Smooth muscle cell (in vitro differentiated cells): ENCODE data around the gene GABRE. TPM values are rescaled to one million over a fixed set of nuclear protein-coding genes. Genes with fewer than 3 reads are reported as not detected.

Experiments
- DNase-seq: peaks from one replicate; lab custom pipeline; 2025; ENCODE audit not compliant: unreplicated experiment; lab: John Stamatoyannopoulos, UW
- H2AFZ ChIP-seq: fragments of 200-600 bp; sonication (generic); 2 replicates; pipeline ENCODE4 v1.6.0; 2016; ENCODE audit warnings: antibody characterized with exemption, low read depth, mild to moderate bottlenecking
- H3F3A ChIP-seq: fragments of 200-600 bp; sonication (generic); 2 replicates; pipeline ENCODE4 v1.6.0; 2017; ENCODE audit warnings: antibody characterized with exemption, low read depth
- H3K27ac ChIP-seq: fragments of 200-600 bp; sonication (generic); 2 replicates; pipeline ENCODE4 v1.5.1; 2016; ENCODE audit warnings: low read depth, mild to moderate bottlenecking
- H3K27me3 ChIP-seq: fragments of 200-600 bp; sonication (generic); 2 replicates; pipeline ENCODE4 v1.6.1; 2016; ENCODE audit warnings: low read depth, mild to moderate bottlenecking
- H3K36me3 ChIP-seq: fragments of 200-600 bp; sonication (generic); 2 replicates; pipeline ENCODE4 v1.5.1; 2016; ENCODE audit warnings: low read depth
- H3K4me1 ChIP-seq: fragments of 200-600 bp; sonication (generic); 2 replicates; pipeline ENCODE4 v1.5.1; 2016; ENCODE audit warnings: low read depth
- H3K4me2 ChIP-seq: fragments of 200-600 bp; sonication (generic); 2 replicates; pipeline ENCODE4 v1.6.0; 2016; ENCODE audit warnings: mild to moderate bottlenecking
- H3K4me3 ChIP-seq: fragments of 200-600 bp; sonication (generic); 2 replicates; pipeline ENCODE4 v1.5.1; 2016; ENCODE audit warnings: mild to moderate bottlenecking
- H3K79me2 ChIP-seq: fragments of 200-600 bp; sonication (generic); 2 replicates; pipeline ENCODE4 v1.6.0; 2016; ENCODE audit warnings: low read depth, mild to moderate bottlenecking
- H3K9ac ChIP-seq: fragments of 200-600 bp; sonication (generic); 2 replicates; pipeline ENCODE4 v1.6.0; 2016; ENCODE audit warnings: low read depth
- H3K9me3 ChIP-seq: fragments of 200-600 bp; sonication (generic); replicated peaks from 2 replicates; pipeline ENCODE4 v1.5.1; 2016; ENCODE audit warnings: low read depth
- H4K20me1 ChIP-seq: fragments of 200-600 bp; sonication (generic); 2 replicates; pipeline ENCODE4 v1.6.0; 2016; ENCODE audit warnings: low read depth
- WGBS: methylation state at CpG from one replicate; pipeline ENCODE4 v1.1.7; 2016; ENCODE audit warnings: low lambda C conversion rate; 5-methylcytosine and 5-hydroxymethylcytosine counted together
- polyA plus RNA-seq: library from polyadenylated mRNA; unstranded; fragments of >200 nt; fragmentation: Nextera tagmentation; extraction: Ambion mirVana; gene quantifications from 2 replicates; pipeline ENCODE4 v1.2.1, GENCODE V29; 2016
- total RNA-seq: library from RNA; depleted of rRNA; stranded (reverse); fragments of >200 nt; gene quantifications from 2 replicates; pipeline ENCODE4 v1.2.3, GENCODE V29; 2014
- TF ChIP-seq, protein P1 (sequence below): fragments of 200-600 bp; sonication (generic); IDR thresholded peaks from 2 replicates; pipeline ENCODE4 v1.5.1; 2017; ENCODE audit warnings: borderline replicate concordance, mild to moderate bottlenecking, antibody characterized with exemption; ENCODE audit not compliant: insufficient read depth, poor library complexity, severe bottlenecking

Gene GABRE, protein sequence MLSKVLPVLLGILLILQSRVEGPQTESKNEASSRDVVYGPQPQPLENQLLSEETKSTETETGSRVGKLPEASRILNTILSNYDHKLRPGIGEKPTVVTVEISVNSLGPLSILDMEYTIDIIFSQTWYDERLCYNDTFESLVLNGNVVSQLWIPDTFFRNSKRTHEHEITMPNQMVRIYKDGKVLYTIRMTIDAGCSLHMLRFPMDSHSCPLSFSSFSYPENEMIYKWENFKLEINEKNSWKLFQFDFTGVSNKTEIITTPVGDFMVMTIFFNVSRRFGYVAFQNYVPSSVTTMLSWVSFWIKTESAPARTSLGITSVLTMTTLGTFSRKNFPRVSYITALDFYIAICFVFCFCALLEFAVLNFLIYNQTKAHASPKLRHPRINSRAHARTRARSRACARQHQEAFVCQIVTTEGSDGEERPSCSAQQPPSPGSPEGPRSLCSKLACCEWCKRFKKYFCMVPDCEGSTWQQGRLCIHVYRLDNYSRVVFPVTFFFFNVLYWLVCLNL
- total RNA-seq (18.0 and 19.4 TPM in 2 replicates), polyA plus RNA-seq (4.5 and 8.1 TPM in 2 replicates)

DNA sequence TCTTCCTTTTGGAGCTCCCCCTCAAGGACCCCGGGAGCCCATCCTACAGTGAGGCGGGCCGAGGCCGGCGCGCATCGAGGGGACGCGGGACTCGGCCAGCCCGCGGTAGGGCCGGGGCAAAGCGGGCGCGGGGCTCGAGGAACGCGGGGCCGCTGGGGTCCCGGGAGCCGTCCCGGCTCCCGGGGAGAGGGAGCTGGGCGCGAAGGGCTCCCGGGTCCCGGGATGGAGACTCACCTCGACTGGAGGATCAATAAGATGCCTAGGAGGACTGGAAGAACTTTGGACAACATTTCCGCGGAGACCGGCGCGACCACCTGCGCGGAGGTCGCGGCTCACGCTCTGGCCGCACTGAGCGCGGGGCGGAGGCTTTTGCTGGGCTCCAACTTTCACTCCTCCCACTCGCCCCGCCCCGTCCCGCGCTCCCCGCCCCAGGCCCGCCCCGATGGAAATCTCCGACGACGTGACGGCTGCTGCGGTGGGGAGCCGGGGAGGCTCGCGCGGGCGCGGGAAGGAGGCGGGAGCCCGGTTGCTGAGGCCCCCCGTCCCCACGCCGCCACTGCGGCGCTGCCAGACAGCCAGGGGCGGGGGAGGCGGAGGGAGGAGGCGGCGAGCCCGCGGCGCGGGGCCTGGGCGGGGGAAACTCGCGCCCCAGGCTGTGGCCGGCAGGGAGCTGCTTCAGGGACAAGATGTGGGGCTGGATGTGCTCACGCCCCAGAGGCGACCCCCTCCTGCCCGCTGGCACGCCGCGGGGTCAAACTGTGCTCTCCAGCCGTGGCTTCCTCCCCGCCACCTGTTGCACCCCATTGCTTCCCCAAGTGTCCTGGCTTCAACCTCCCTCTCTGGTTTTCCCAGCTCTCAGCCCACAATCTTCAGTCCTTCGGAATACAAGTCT lies at the start of gene GABRE:
GABRE (minus strand) TSS at position 341 of the 892 bp plus-strand sequence; CDS start at position 290, 51 bp downstream.
- TF ChIP-seq, protein P1, sequence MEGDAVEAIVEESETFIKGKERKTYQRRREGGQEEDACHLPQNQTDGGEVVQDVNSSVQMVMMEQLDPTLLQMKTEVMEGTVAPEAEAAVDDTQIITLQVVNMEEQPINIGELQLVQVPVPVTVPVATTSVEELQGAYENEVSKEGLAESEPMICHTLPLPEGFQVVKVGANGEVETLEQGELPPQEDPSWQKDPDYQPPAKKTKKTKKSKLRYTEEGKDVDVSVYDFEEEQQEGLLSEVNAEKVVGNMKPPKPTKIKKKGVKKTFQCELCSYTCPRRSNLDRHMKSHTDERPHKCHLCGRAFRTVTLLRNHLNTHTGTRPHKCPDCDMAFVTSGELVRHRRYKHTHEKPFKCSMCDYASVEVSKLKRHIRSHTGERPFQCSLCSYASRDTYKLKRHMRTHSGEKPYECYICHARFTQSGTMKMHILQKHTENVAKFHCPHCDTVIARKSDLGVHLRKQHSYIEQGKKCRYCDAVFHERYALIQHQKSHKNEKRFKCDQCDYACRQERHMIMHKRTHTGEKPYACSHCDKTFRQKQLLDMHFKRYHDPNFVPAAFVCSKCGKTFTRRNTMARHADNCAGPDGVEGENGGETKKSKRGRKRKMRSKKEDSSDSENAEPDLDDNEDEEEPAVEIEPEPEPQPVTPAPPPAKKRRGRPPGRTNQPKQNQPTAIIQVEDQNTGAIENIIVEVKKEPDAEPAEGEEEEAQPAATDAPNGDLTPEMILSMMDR = no peak
- no peak within 1 kb of the TSS for H3K27ac ChIP-seq
- H3K27me3 ChIP-seq = no peaks in the 10 kb centered on the region
- H3K79me2 ChIP-seq = no peaks in the 10 kb centered on the region
- peak within 1 kb of the TSS; percentile 55 for H3K4me3 ChIP-seq
- H3F3A ChIP-seq = no peaks in the 10 kb centered on the region
- no peaks in the 10 kb centered on the region for H3K4me1 ChIP-seq
- H4K20me1 ChIP-seq = no peaks in the 10 kb centered on the region
- 25% methylated on average over 48 of the region's 90 CpGs for WGBS
- DNase-seq = peak; percentile 3
- no peak within 1 kb of the TSS for H2AFZ ChIP-seq
- peak within 1 kb of the TSS; percentile 85 for H3K4me2 ChIP-seq
- no peaks in the 10 kb centered on the region for H3K36me3 ChIP-seq
- peak within 1 kb of the TSS; percentile 54 for H3K9ac ChIP-seq
- no peaks in the 10 kb centered on the region for H3K9me3 ChIP-seq

DNA sequence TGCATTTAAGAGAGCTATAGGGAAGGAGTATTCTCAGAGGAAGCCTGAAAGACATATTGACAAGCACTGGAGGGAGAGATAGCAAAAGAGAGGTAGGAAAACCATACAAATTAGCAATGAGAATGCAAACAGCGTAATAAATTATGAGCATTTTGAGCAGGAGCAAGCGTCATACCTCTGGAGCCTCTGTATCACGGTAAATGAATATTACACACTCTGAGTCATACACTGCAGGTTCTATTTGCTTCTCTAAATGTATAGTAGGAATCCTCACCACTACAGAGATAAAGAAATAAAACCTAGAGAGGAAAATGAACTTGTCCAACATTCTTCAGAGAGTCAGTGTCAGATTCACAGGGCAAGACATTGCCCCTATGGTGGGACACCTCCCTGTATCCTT lies 46.4 kb upstream of the GABRE start:
- Histone ChIP-seq H3F3A (no peaks in the 10 kb centered on the region), H3K79me2 (no peaks in the 10 kb centered on the region), H3K36me3 (no peaks in the 10 kb centered on the region), H4K20me1 (no peaks in the 10 kb centered on the region), H3K27me3 (no peaks in the 10 kb centered on the region), H3K9me3 (no peaks in the 10 kb centered on the region), H3K27ac (no peak overlapping the region), H2AFZ (no peak overlapping the region), H3K4me2 (no peak overlapping the region), H3K4me1 (no peaks in the 10 kb centered on the region), H3K9ac (no peak overlapping the region), H3K4me3 (no peak overlapping the region)
- TF ChIP-seq, protein P1 = no peak
- DNase-seq = no peak
- WGBS = 70% methylated on average over 3 of the region's 3 CpGs

DNA sequence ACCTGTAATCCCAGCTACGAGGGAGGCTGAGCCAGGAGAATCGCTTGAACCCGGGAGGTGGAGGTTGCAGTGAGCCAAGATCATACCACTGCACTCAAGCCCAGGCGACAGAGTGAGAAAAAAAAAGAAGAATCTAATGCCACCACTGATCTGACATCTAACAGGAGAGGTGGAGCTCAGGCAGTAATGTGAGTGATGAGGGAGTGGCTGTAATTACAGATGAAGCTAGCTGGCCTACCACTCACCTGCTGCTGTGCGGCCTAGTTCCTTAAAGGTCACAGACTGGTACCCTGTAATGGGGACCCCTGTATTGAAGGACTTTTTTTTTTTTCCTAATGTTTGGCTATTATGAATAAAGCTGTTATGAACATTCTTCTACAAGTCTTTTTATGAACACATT lies 25.3 kb upstream of the GABRE start:
- Histone ChIP-seq H3K9me3 (peaks cover 7% of the 10 kb centered on the region), H3K27ac (no peak overlapping the region), H3F3A (no peaks in the 10 kb centered on the region), H3K27me3 (no peaks in the 10 kb centered on the region), H3K4me1 (no peaks in the 10 kb centered on the region), H3K4me3 (no peak overlapping the region), H4K20me1 (no peaks in the 10 kb centered on the region), H3K4me2 (no peak overlapping the region), H3K36me3 (no peaks in the 10 kb centered on the region), H2AFZ (no peak overlapping the region), H3K79me2 (no peaks in the 10 kb centered on the region), H3K9ac (no peak overlapping the region)
- WGBS = 60% methylated on average over 5 of the region's 5 CpGs
- TF ChIP-seq, protein P1 = no peak
- DNase-seq = no peak
